Cardiac fibroblast (primary cell): ENCODE data around the gene CPB2.
A peak's percentile ranks its signal among the peaks of the same experiment; 100 is the strongest.

Source experiments
- DNase-seq, 2 donors: peaks; one replicate each; pipeline versions ENCODE4 v3.0.0 to v3.0.0-alpha.2; 2010; ENCODE audit warnings: low read depth in 2 of 2
- H3K4me3 ChIP-seq, 2 donors: replicated peaks in 1 of 2; 1 replicate in 1 of 2; 2 replicates in 1 of 2; pipeline ENCODE4 v1.5.1; 2011; ENCODE audit warnings: low read depth in 2 of 2, low read length in 2 of 2, mild to moderate bottlenecking in 2 of 2, moderate library complexity in 1 of 2
- TF ChIP-seq, protein P1 (sequence below): IDR thresholded peaks from one replicate; pipeline ENCODE4 v1.5.1; 2011; ENCODE audit warnings: low read depth, mild to moderate bottlenecking, low read length, inconsistent platforms

The CPB2 gene

DNA sequence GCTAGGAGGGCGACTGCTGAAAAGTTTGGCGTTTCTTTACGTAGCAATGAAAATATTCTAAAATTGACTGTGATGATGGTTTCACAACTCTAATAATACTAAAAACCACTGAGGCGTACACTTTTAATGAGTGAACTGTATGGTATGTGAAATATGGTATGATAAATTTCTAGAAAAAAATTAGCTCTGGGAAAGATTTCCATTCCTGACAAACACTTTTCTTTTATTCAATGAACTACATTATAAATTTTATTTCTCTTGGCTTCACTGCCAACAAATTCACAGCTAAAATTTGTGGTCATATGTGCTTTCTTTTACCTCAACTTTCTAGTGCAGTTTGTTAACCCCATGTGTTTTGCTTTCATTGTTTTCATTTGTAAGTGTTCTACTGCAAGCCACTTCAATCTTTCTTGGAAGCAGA is 63.4 kb downstream of the CPB2 start:
- DNase-seq, result peak; percentile 24 to 62
- no peak overlapping the region for H3K4me3 ChIP-seq
- TF ChIP-seq, protein P1, sequence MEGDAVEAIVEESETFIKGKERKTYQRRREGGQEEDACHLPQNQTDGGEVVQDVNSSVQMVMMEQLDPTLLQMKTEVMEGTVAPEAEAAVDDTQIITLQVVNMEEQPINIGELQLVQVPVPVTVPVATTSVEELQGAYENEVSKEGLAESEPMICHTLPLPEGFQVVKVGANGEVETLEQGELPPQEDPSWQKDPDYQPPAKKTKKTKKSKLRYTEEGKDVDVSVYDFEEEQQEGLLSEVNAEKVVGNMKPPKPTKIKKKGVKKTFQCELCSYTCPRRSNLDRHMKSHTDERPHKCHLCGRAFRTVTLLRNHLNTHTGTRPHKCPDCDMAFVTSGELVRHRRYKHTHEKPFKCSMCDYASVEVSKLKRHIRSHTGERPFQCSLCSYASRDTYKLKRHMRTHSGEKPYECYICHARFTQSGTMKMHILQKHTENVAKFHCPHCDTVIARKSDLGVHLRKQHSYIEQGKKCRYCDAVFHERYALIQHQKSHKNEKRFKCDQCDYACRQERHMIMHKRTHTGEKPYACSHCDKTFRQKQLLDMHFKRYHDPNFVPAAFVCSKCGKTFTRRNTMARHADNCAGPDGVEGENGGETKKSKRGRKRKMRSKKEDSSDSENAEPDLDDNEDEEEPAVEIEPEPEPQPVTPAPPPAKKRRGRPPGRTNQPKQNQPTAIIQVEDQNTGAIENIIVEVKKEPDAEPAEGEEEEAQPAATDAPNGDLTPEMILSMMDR, result no peak

DNA sequence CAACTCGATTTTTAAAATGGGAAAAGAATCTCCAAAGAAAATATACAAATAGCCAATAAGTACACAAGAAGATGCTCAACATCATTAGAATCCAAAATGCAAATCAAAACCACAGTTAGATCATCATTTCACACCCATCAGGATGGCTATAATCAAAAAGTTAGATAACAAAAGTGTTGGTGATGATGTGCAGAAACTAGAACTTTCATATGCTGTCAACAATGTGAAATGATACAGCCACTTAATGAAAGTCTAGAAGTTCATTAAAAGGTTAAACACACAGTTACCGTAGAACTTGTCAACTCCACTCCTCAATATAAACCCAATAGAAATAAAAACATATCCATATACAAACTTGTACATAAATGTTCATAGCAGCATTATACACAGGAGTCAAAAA is 64.1 kb downstream of the CPB2 start:
- H3K4me3 ChIP-seq, result no peak overlapping the region
- TF ChIP-seq, protein P1, result no peak
- DNase-seq, result peak in 1 of 2 donors; percentile 10

DNA sequence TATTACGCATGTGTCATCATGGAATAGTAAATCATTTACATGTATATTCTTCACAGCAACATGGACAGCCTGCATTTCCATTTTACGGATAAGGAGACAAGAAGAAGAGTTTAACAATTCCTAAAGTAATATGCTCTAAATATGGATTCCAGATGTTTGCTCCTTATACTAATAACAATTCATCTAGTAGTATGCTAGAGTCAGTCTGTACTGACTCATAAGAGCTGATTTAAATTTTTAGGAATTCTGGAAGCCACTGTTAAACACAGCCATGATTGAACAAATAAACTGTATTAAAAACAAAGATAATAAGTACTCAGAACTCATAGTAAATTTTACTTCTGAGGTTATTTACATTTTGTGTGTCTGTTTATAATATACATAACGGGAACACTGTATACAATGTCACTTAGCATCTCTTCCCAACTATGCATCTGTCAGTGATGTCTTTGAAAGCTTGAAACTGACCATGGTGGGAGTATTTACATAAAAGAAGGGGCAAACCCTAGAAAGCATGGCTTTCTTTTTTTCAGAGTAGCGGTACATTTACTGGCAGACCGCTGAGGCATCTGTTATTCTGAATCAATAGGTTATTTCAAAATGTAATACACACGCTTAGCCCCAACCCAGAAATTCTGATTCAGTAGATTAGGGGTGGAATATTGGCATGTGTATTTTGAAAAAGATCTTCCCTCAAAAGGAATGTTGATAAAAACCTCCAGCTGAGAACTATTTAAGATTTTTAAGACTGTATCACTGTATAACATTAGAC is 65.2 kb downstream of the CPB2 start:
- TF ChIP-seq, protein P1, result no peak
- H3K4me3 ChIP-seq, result no peak overlapping the region
- no peak for DNase-seq

DNA sequence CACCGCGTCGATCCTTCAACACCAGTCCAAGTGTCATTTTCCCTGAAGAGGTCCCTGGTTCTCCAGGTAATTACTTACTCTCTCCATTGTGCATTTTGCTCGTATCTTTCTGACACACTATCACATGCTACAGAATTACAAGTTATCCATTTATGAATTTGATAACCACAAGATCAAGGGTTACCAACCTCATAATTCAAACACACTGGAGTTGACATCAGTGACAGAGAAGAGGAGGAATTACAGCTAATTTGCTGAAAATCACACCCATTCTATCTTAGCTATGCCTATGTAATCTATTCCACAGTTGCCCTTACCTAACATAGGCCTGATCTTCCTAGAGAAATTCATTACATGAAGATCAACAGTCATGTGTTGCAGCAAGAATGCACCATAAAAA is 66.5 kb downstream of the CPB2 start:
- TF ChIP-seq, protein P1, result no peak
- no peak overlapping the region for H3K4me3 ChIP-seq
- DNase-seq, result no peak

DNA sequence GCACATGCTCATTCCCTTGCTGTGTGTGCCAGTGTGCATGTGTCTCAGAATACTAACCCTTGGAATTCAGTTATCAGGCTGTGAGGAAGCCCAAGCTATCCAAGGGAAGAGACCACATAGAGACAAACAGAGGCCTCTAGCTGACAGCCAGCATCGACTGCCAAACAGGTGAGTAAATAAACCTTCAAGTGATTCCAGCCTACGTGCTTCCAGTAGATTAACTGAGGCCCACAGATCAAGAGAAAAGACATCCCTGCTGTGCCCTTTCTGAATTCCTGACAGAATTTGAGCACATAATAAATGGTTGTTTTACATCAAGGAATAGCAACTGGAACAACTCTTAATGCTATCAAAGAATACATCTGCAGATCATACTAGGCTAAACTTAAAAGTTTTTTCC is 69.8 kb downstream of the CPB2 start:
- TF ChIP-seq, protein P1, result no peak
- H3K4me3 ChIP-seq, result no peak overlapping the region
- no peak for DNase-seq

DNA sequence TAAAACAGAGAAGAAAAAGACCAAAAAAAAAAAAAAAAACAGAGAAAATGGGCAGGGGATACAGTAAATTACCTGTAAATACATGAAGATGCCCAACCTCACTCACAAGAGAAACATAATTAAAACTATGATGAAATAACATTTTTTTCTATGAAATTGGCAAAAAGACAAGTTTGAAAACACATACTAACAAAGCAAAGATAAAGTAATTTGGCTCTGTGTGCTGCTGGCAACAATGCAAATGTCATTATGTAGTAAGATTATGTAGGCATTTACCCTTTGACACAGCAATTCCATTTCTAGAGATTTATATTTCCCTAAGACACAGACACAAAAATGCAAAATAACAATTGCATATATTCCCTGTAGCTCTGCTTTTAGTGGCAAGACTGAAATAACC is 72.5 kb downstream of the CPB2 start:
- H3K4me3 ChIP-seq, result no peak overlapping the region
- TF ChIP-seq, protein P1, result no peak
- DNase-seq, result peak in 1 of 2 donors; percentile 65
